KOPT-K1 (cell line): ENCODE measurements around the gene IMPA2.
"Not testable (repeated sequence)": the region's sequence is repeated elsewhere in the genome, so short reads cannot be mapped to it uniquely, and the experiment has no call there.

Experiments used
- H3K27ac ChIP-seq: fragments of 200-600 bp; sonication (generic); 2 replicates; pipeline ENCODE4 v1.5.1; 2016; ENCODE audit warnings: antibody characterized with exemption, mild to moderate bottlenecking, low read depth, low read length; ENCODE audit not compliant: poor library complexity, severe bottlenecking
- H3K36me3 ChIP-seq: fragments of 200-600 bp; sonication (generic); 2 replicates; pipeline ENCODE4 v1.5.1; 2017; ENCODE audit warnings: antibody characterized with exemption, mild to moderate bottlenecking, low read length, moderate library complexity; ENCODE audit not compliant: insufficient read depth
- H3K9me3 ChIP-seq: fragments of 200-600 bp; sonication (generic); 2 replicates; pipeline ENCODE4 v1.5.1; 2017; ENCODE audit warnings: antibody characterized with exemption, low read length, mild to moderate bottlenecking; ENCODE audit not compliant: insufficient read depth, poor library complexity, severe bottlenecking

Gene IMPA2

GRCh38 chr18:12032786-12033642 is 51.7 kb downstream of the IMPA2 start:
- H3K36me3 ChIP-seq = no peaks in the 10 kb centered on the region
- H3K27ac ChIP-seq = no peak overlapping the region
- H3K9me3 ChIP-seq = no peaks in the 10 kb centered on the region

- no peaks in the 10 kb centered on the region for H3K9me3 ChIP-seq
- H3K36me3 ChIP-seq = no peaks in the 10 kb centered on the region
- H3K27ac ChIP-seq = no peak overlapping the region
These were observed 52.3 kb downstream of the IMPA2 start for GRCh38 chr18:12033643-12034025.

GRCh38 chr18:12034241-12035100 is 53.2 kb downstream of the IMPA2 start:
- Histone ChIP-seq H3K9me3 (no peaks in the 10 kb centered on the region), H3K36me3 (no peaks in the 10 kb centered on the region), H3K27ac (no peak overlapping the region)

GRCh38 chr18:12035481-12035880 is 54.2 kb downstream of the IMPA2 start:
- Histone ChIP-seq H3K27ac (no peak overlapping the region), H3K36me3 (no peaks in the 10 kb centered on the region), H3K9me3 (no peaks in the 10 kb centered on the region)

- Histone ChIP-seq H3K36me3 (no peaks in the 10 kb centered on the region), H3K27ac (no peak overlapping the region), H3K9me3 (no peaks in the 10 kb centered on the region)
These were observed 55.0 kb downstream of the IMPA2 start for GRCh38 chr18:12036201-12036751.

- Histone ChIP-seq H3K27ac (no peak overlapping the region), H3K9me3 (no peaks in the 10 kb centered on the region), H3K36me3 (no peaks in the 10 kb centered on the region)
These were observed 56.9 kb downstream of the IMPA2 start for GRCh38 chr18:12038082-12038638.

GRCh38 chr18:12038639-12039539 is 57.6 kb downstream of the IMPA2 start:
- Histone ChIP-seq H3K36me3 (no peaks in the 10 kb centered on the region), H3K9me3 (no peaks in the 10 kb centered on the region), H3K27ac (no peak overlapping the region)

GRCh38 chr18:12039540-12039930 is 58.2 kb downstream of the IMPA2 start:
- H3K9me3 ChIP-seq, H3K36me3 ChIP-seq, H3K27ac ChIP-seq: not testable (repeated sequence)

- Histone ChIP-seq H3K27ac (no peak overlapping the region), H3K36me3 (no peaks in the 10 kb centered on the region), H3K9me3 (no peaks in the 10 kb centered on the region)
These were observed 60.3 kb downstream of the IMPA2 start for GRCh38 chr18:12041561-12041960.

GRCh38 chr18:12043811-12044210 is 62.5 kb downstream of the IMPA2 start:
- H3K27ac ChIP-seq = no peak overlapping the region
- no peaks in the 10 kb centered on the region for H3K36me3 ChIP-seq
- H3K9me3 ChIP-seq = no peaks in the 10 kb centered on the region

- no peaks in the 10 kb centered on the region for H3K36me3 ChIP-seq
- H3K27ac ChIP-seq = no peak overlapping the region
- H3K9me3 ChIP-seq = no peaks in the 10 kb centered on the region
These were observed 63.3 kb downstream of the IMPA2 start for GRCh38 chr18:12044591-12044990.

GRCh38 chr18:12046046-12046750 is 64.9 kb downstream of the IMPA2 start:
- no peaks in the 10 kb centered on the region for H3K9me3 ChIP-seq
- no peaks in the 10 kb centered on the region for H3K36me3 ChIP-seq

GRCh38 chr18:12046751-12047335 is 65.5 kb downstream of the IMPA2 start:
- no peaks in the 10 kb centered on the region for H3K36me3 ChIP-seq
- H3K9me3 ChIP-seq = no peaks in the 10 kb centered on the region
- H3K27ac ChIP-seq = no peak overlapping the region

More at GRCh38 chr18:12046046-12046750, 64.9 kb downstream of the IMPA2 start:
- no peak overlapping the region for H3K27ac ChIP-seq
